NT2/D1 (cell line): ENCODE results near the gene RFT1.

ENCODE experiments used
- YY1 ChIP-seq: IDR thresholded peaks from 2 replicates; pipeline ENCODE4 v1.6.1; 2011; ENCODE audit not compliant: insufficient read length, insufficient read depth
- ZNF274 ChIP-seq: IDR thresholded peaks from 2 replicates; pipeline ENCODE4 v1.6.1; 2011; ENCODE audit warnings: mild to moderate bottlenecking, low read depth, low read length

DNA sequence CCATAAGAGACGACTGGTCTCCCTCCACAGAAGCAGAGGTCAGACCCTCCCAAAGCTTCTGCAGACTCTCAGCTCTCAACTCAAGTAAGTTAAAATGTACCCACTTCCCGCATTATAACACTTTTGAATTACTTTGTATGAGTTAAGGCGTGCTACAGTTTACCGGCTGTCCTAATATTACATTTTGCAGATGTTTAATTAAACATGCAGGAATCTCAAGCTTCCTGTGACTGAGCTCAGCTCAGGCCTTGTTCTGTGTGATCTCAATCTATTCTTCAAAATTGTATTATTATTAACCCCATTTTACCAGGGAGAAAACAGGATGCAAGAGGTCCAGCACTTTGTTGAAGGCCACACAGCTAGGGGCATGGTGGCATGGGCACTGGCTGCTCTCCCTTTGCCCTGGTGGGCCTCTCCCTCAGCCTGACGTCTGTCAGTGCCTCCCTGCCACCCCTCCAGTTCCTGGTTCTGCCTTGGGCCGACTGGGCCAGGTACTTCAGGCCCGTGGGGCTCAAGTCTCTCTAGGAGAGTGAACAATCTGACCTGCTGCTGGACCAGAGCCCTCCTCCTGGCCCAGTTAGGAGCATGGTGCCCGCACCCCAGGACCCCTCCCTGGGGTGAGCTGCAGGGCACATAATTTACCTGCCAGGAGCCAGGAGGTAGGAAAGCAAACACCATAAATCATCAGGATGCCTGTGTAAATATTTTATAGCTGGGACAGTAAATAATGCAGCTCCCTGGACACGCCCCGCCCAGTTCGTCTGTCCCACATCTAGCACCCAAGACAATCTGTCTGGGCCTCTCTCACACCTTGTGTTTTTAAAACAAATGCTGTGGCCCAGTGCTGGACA lies 14.9 kb upstream of the RFT1 start:
- no peak for TF ChIP-seq YY1
- TF ChIP-seq ZNF274: no peak
